ENCODE data around the gene CSF2RB.

DNA sequence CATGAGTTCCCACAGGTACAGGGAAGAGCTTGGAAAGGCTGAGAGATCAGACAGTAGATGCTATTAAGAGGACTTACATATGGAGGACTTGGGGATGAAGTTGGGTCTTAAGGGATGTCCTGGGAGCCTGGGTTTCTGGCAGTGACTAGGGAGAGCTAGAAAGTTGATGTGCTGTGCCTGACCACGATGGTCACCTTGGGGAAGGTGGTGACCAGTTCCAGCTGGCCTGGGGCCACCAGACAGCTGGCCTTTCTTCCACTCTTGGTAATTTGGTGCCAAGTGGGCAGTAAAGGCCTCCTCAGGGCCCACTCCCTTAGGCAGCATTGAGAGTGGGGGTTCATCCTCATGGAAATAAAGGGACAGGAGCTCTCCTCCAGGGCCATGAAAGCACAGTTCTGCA, 13.9 kb upstream of the CSF2RB start:
- TF ChIP-seq POLR2A (IDR thresholded peaks at IDR 0.05): no peak
- TF ChIP-seq, protein P1, sequence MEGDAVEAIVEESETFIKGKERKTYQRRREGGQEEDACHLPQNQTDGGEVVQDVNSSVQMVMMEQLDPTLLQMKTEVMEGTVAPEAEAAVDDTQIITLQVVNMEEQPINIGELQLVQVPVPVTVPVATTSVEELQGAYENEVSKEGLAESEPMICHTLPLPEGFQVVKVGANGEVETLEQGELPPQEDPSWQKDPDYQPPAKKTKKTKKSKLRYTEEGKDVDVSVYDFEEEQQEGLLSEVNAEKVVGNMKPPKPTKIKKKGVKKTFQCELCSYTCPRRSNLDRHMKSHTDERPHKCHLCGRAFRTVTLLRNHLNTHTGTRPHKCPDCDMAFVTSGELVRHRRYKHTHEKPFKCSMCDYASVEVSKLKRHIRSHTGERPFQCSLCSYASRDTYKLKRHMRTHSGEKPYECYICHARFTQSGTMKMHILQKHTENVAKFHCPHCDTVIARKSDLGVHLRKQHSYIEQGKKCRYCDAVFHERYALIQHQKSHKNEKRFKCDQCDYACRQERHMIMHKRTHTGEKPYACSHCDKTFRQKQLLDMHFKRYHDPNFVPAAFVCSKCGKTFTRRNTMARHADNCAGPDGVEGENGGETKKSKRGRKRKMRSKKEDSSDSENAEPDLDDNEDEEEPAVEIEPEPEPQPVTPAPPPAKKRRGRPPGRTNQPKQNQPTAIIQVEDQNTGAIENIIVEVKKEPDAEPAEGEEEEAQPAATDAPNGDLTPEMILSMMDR (IDR thresholded peaks at IDR 0.05): no peak
